Measurements from ENCODE around the gene GRIN2C.
"Not testable (repeated sequence)": the region's sequence is repeated elsewhere in the genome, so short reads cannot be mapped to it uniquely, and the experiment has no call there.

GRIN2C gene

GRCh38 chr17:74859459-74860228 lies at the start of gene GRIN2C:
Gene GRIN2C, minus strand, starts transcription at chr17:74859885. Its CDS starts 4,793 bp downstream, at chr17:74855092.
- DNase-seq, result peak; percentile 65

GRCh38 chr17:74909097-74909496 lies 49.4 kb upstream of the GRIN2C start:
- not testable (repeated sequence) for DNase-seq

GRCh38 chr17:74907012-74907411 lies 47.3 kb upstream of the GRIN2C start:
- no peak for DNase-seq

- DNase-seq, result not testable (repeated sequence)
Measured at GRCh38 chr17:74906214-74906793, 46.6 kb upstream of the GRIN2C start.

GRCh38 chr17:74904687-74905409 lies 45.2 kb upstream of the GRIN2C start:
- no peak for DNase-seq

- DNase-seq, result no peak
Measured at GRCh38 chr17:74903671-74904070, 44.0 kb upstream of the GRIN2C start.

- DNase-seq, result no peak
Measured at GRCh38 chr17:74903034-74903433, 43.3 kb upstream of the GRIN2C start.

- no peak for DNase-seq
Measured at GRCh38 chr17:74901353-74902135, 41.9 kb upstream of the GRIN2C start.

GRCh38 chr17:74900208-74900607 lies 40.5 kb upstream of the GRIN2C start:
- no peak for DNase-seq

GRCh38 chr17:74898376-74898946 lies 38.8 kb upstream of the GRIN2C start:
- DNase-seq, result no peak

- no peak for DNase-seq
Measured at GRCh38 chr17:74893936-74894671, 34.4 kb upstream of the GRIN2C start.

- no peak for DNase-seq
Measured at GRCh38 chr17:74892974-74893911, 33.6 kb upstream of the GRIN2C start, which contains the start of gene FADS6. Gene FADS6, minus strand, starts transcription at chr17:74893633. Its CDS starts 38 bp downstream, at chr17:74893595.

GRCh38 chr17:74892013-74892841 lies 32.5 kb upstream of the GRIN2C start:
- DNase-seq, result no peak

- DNase-seq, result no peak
Measured at GRCh38 chr17:74890554-74890953, 30.9 kb upstream of the GRIN2C start.

GRCh38 chr17:74888469-74888868 lies 28.8 kb upstream of the GRIN2C start:
- no peak for DNase-seq

GRCh38 chr17:74883241-74883745 lies 23.6 kb upstream of the GRIN2C start:
- no peak for DNase-seq

- no peak for DNase-seq
Measured at GRCh38 chr17:74882517-74883240, 23.0 kb upstream of the GRIN2C start.

GRCh38 chr17:74881073-74881472 lies 21.4 kb upstream of the GRIN2C start:
- no peak for DNase-seq

- no peak for DNase-seq
Measured at GRCh38 chr17:74879308-74879707, 19.6 kb upstream of the GRIN2C start.
